Mammary epithelial cell (primary cell): ENCODE measurements around the gene CHPF.

ENCODE experiments used
- CTCF ChIP-seq, 2 donors: IDR thresholded peaks in 1 of 2; conservative IDR thresholded peaks in 1 of 2; 2 replicates each; pipeline ENCODE4 v1.5.1; 2011 to 2012; ENCODE audit warnings: inconsistent platforms in 2 of 2, low read length in 2 of 2, mild to moderate bottlenecking in 2 of 2, control low read depth in 1 of 2, low read depth in 1 of 2; ENCODE audit not compliant: insufficient read depth in 1 of 2; ENCODE audit errors: extremely low read depth in 1 of 2
- EZH2 ChIP-seq: IDR thresholded peaks from 2 replicates; pipeline ENCODE4 v1.6.1; 2012; ENCODE audit warnings: low read length, inconsistent platforms, borderline replicate concordance

- TF ChIP-seq EZH2 (no peak), CTCF (conservative IDR thresholded peaks at IDR 0.05 in 1 of 2, IDR thresholded peaks at IDR 0.05 in 1 of 2; ENCODE audit: extremely low read depth in 1 of 2, insufficient read depth in 1 of 2, low read depth in 1 of 2, low read length in 2 of 2) (no peak)
These were observed 17.9 kb downstream of the CHPF start for GRCh38 chr2:219525533-219526232.
